Activated T-helper 2 cell treated with anti-CD3 and anti-CD28 coated beads, Interferon-gamma antibody, Interleukin-2, Interleukin-4, amounts not matched to agents 10 μg/mL and 5 μg/mL and 100 μg/mL, durations not matched to agents 14 hours and 24 hours and 36 hours (primary cell): Measurements from ENCODE around the gene MRGPRG. TPM values are rescaled to one million over a fixed set of nuclear protein-coding genes. Genes with fewer than 3 reads are reported as not detected.
"Not testable (repeated sequence)": the region's sequence is repeated elsewhere in the genome, so short reads cannot be mapped to it uniquely, and the experiment has no call there.

Experiments
- DNase-seq: peaks from one replicate; pipeline ENCODE4 v3.0.0; 2021; ENCODE audit warnings: low spot score
- H3K27ac Mint-ChIP-seq: one replicate; pipeline ENCODE4 v1.8.0; 2021; ENCODE audit warnings: mixed read lengths
- H3K27me3 Mint-ChIP-seq: one replicate; pipeline ENCODE4 v1.8.0; 2021; ENCODE audit warnings: low read depth, mixed read lengths
- H3K36me3 Mint-ChIP-seq: one replicate; pipeline ENCODE4 v1.8.0; 2021; ENCODE audit warnings: low read depth, mixed read lengths
- H3K4me1 Mint-ChIP-seq: one replicate; pipeline ENCODE4 v1.8.0; 2021; ENCODE audit warnings: low read depth, mixed read lengths
- H3K4me3 Mint-ChIP-seq: one replicate; pipeline ENCODE4 v1.8.0; 2021; ENCODE audit warnings: low read depth, mild to moderate bottlenecking, moderate library complexity, mixed read lengths
- H3K9me3 Mint-ChIP-seq: one replicate; pipeline ENCODE4 v1.8.0; 2021; ENCODE audit warnings: mixed read lengths
- intact Hi-C: fragments of 100-400 bp; cut with micrococcal nuclease; formaldehyde crosslinking; loops from one replicate; pipeline ENCODE4 v1.15.1; 2023
- total RNA-seq: library from RNA; stranded (reverse); gene quantifications from 2 replicates; pipeline ENCODE4 v1.2.3, GENCODE V29; 2022

The MRGPRG gene, protein sequence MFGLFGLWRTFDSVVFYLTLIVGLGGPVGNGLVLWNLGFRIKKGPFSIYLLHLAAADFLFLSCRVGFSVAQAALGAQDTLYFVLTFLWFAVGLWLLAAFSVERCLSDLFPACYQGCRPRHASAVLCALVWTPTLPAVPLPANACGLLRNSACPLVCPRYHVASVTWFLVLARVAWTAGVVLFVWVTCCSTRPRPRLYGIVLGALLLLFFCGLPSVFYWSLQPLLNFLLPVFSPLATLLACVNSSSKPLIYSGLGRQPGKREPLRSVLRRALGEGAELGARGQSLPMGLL
- total RNA-seq = not detected in 2 replicates

- no peak for DNase-seq
- intact Hi-C loops = loop anchor here (5.0 to 10.0 kb wide), 2 partner anchors 104 to 181 kb away; no protein-coding TSS in a partner anchor
- peaks cover 4% of the 10 kb centered on the region for H3K4me1 Mint-ChIP-seq
- no peak within 1 kb of the TSS for H3K4me3 Mint-ChIP-seq
- no peaks in the 10 kb centered on the region for H3K36me3 Mint-ChIP-seq
- H3K27ac Mint-ChIP-seq = no peak within 1 kb of the TSS
- H3K27me3 Mint-ChIP-seq = peaks cover 4% of the 10 kb centered on the region
- no peaks in the 10 kb centered on the region for H3K9me3 Mint-ChIP-seq
Measured at GRCh38 chr11:3218483-3219280, at the start of gene MRGPRG. Gene MRGPRG, minus strand, starts transcription at chr11:3218813. Its CDS starts 0 bp downstream, at chr11:3218813.

GRCh38 chr11:3262548-3262947 lies 43.9 kb upstream of the MRGPRG start:
- H3K9me3 Mint-ChIP-seq, H3K27ac Mint-ChIP-seq, H3K4me1 Mint-ChIP-seq, H3K36me3 Mint-ChIP-seq, H3K4me3 Mint-ChIP-seq, intact Hi-C loops, DNase-seq, H3K27me3 Mint-ChIP-seq: not testable (repeated sequence)

DNA sequence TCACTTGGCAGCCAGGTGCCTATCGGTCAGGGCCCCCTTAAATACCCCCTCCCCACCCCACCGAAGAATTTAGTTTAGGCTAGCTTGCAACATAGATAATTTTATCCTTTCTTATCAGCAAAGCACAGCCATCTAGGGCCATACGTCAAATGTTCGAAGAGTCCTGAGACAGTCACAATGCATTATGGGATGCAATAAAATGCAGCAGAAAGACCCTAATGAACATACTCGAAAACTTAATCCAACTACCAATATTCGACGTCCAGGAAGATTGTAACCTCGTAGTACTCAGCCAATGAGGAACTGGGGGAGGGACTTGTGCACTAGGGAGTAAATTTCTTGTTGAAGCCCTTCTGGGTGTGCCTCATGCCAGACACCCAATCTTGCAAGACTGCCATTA lies 43.2 kb upstream of the MRGPRG start:
- H3K9me3 Mint-ChIP-seq, H3K36me3 Mint-ChIP-seq, H3K27ac Mint-ChIP-seq, DNase-seq, H3K4me3 Mint-ChIP-seq, H3K27me3 Mint-ChIP-seq, H3K4me1 Mint-ChIP-seq, intact Hi-C loops: not testable (repeated sequence)

DNA sequence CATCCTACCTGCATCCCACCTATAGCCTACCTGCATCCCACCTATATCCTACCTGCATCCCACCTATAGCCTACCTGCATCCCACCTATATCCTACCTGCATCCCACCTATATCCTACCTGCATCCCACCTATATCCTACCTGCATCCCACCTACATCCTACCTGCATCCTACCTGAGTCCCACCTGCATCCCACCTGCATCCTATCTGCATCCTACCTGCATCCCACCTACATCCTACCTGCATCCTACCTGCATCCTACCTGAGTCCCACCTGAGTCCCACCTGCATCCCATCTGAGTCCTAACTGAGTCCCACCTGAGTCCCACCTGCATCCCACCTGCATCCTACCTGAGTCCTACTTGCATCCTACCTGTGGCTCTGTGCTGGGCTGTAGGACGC lies 38.9 kb upstream of the MRGPRG start:
- DNase-seq, intact Hi-C loops, H3K9me3 Mint-ChIP-seq, H3K27ac Mint-ChIP-seq, H3K36me3 Mint-ChIP-seq, H3K4me1 Mint-ChIP-seq, H3K4me3 Mint-ChIP-seq, H3K27me3 Mint-ChIP-seq: not testable (repeated sequence)

DNA sequence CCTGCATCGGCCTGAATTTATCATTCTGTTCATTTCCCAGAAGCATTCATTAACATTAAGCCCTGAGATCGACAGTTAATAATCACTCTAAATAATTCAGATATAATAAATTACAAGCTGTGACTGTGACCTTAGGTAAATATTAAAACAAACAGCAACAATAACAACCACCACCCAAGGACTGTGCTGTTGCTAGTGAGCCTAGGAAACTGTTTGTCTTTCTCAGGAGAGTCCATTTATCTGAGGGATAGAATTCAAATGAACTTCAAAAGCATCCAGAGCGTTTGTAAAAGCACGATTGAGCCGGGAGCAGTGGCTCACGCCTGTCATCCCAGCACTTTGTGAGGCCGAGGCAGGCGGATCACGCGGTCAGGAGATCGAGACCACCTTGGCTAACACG lies 36.6 kb upstream of the MRGPRG start:
- not testable (repeated sequence) for H3K9me3 Mint-ChIP-seq, H3K4me3 Mint-ChIP-seq

GRCh38 chr11:3254773-3255172 lies 36.2 kb upstream of the MRGPRG start:
- H3K36me3 Mint-ChIP-seq, H3K27ac Mint-ChIP-seq, H3K4me1 Mint-ChIP-seq, DNase-seq, intact Hi-C loops, H3K9me3 Mint-ChIP-seq, H3K27me3 Mint-ChIP-seq, H3K4me3 Mint-ChIP-seq: not testable (repeated sequence)

More for the DNA sequence above, 36.6 kb upstream of the MRGPRG start:
- DNase-seq, H3K27ac Mint-ChIP-seq, H3K27me3 Mint-ChIP-seq, H3K36me3 Mint-ChIP-seq, intact Hi-C loops, H3K4me1 Mint-ChIP-seq: not testable (repeated sequence)

GRCh38 chr11:3245071-3245470 lies 26.5 kb upstream of the MRGPRG start:
- peaks cover 3% of the 10 kb centered on the region for H3K27me3 Mint-ChIP-seq
- H3K4me3 Mint-ChIP-seq = no peak overlapping the region
- no peaks in the 10 kb centered on the region for H3K9me3 Mint-ChIP-seq
- H3K27ac Mint-ChIP-seq = no peak overlapping the region
- H3K4me1 Mint-ChIP-seq = no peaks in the 10 kb centered on the region
- DNase-seq = no peak
- no peaks in the 10 kb centered on the region for H3K36me3 Mint-ChIP-seq
- intact Hi-C loops = no loop called here

DNA sequence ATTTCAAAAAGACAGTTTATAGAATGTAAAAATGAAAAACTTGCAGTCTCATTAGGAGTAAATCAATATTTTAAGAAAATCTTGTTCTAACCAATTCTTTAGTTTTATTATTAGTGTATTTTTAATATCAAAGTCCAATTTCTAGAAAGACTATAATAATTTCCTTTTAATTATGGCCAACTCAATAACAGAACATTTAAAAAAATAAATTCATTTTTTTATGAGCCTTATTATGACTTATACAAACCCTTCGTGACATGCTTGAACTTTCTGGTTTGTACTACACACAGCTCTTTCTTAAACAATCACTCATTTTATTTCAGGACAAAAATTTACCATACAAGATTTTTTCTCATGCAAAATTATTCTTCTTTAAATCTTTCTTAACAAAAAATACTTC lies 25.3 kb upstream of the MRGPRG start:
- H3K4me1 Mint-ChIP-seq = no peaks in the 10 kb centered on the region
- no peak overlapping the region for H3K4me3 Mint-ChIP-seq
- peaks cover 3% of the 10 kb centered on the region for H3K27me3 Mint-ChIP-seq
- intact Hi-C loops = no loop called here
- H3K27ac Mint-ChIP-seq = no peak overlapping the region
- H3K9me3 Mint-ChIP-seq = no peaks in the 10 kb centered on the region
- H3K36me3 Mint-ChIP-seq = no peaks in the 10 kb centered on the region
- no peak for DNase-seq

- H3K36me3 Mint-ChIP-seq = no peaks in the 10 kb centered on the region
- H3K9me3 Mint-ChIP-seq = no peaks in the 10 kb centered on the region
- no peak for DNase-seq
- peaks cover 13% of the 10 kb centered on the region for H3K27me3 Mint-ChIP-seq
- H3K4me1 Mint-ChIP-seq = no peaks in the 10 kb centered on the region
- intact Hi-C loops = no loop called here
- no peak overlapping the region for H3K4me3 Mint-ChIP-seq
- no peak overlapping the region for H3K27ac Mint-ChIP-seq
Measured at GRCh38 chr11:3237119-3237518, 18.5 kb upstream of the MRGPRG start.

GRCh38 chr11:3234846-3235245 lies 16.2 kb upstream of the MRGPRG start:
- Mint-ChIP-seq H3K36me3 (no peaks in the 10 kb centered on the region), H3K4me3 (no peak overlapping the region), H3K4me1 (no peaks in the 10 kb centered on the region), H3K9me3 (no peaks in the 10 kb centered on the region), H3K27ac (no peak overlapping the region), H3K27me3 (peaks cover 13% of the 10 kb centered on the region)
- intact Hi-C loops = no loop called here
- DNase-seq = no peak

DNA sequence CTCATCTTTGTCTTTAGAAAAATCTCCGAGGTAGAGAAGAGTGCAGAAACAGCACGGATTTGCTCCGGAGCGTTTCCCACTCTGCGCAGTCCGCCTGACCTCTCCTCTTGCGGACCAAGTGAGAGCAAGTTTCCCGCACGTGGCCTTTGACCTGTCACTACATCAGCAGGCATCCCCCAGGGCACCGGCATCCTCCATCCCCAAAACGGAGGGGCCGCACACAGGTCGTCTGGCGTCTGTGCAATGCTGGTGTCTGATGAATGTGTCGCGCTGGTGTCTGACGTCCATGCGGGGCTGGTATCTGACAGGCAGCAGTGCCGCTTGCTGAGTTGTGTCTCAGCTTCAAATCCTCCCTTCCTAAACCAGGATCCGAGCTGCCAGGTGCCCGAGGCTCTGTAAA lies 14.3 kb upstream of the MRGPRG start:
- Mint-ChIP-seq H3K4me3 (no peak overlapping the region), H3K4me1 (no peaks in the 10 kb centered on the region), H3K27me3 (peaks cover 13% of the 10 kb centered on the region), H3K27ac (no peak overlapping the region), H3K9me3 (no peaks in the 10 kb centered on the region), H3K36me3 (no peaks in the 10 kb centered on the region)
- intact Hi-C loops = no loop called here
- no peak for DNase-seq

GRCh38 chr11:3231851-3232744 lies 13.5 kb upstream of the MRGPRG start, which contains the start of gene MRGPRE:
Gene MRGPRE, minus strand, starts transcription at chr11:3232417. Its CDS starts 3,618 bp downstream, at chr11:3228799.
- no peaks in the 10 kb centered on the region for H3K4me1 Mint-ChIP-seq
- peaks cover 13% of the 10 kb centered on the region for H3K27me3 Mint-ChIP-seq
- no peaks in the 10 kb centered on the region for H3K9me3 Mint-ChIP-seq
- intact Hi-C loops = no loop called here
- no peaks in the 10 kb centered on the region for H3K36me3 Mint-ChIP-seq
- no peak for DNase-seq
- H3K27ac Mint-ChIP-seq = no peak within 1 kb of the TSS
- no peak within 1 kb of the TSS for H3K4me3 Mint-ChIP-seq

DNA sequence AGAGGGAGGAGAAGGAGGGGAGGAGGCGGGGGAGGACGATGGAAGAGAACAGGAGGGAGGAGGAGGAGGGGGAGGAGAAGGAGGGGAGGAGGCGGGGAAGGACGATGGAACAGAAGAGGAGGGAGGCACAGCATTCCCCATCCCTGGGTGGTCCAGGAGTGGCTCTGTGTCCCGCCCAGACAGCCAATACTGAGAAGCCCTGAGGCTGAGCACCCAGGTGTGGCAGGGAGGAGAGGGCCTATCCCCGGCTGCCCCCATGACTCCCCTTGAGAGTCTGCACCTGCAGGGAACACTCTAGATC lies 12.9 kb upstream of the MRGPRG start:
- no peak for DNase-seq
- intact Hi-C loops = no loop called here
- Mint-ChIP-seq H3K36me3 (no peaks in the 10 kb centered on the region), H3K27me3 (peaks cover 12% of the 10 kb centered on the region), H3K27ac (no peak overlapping the region), H3K4me1 (no peaks in the 10 kb centered on the region), H3K4me3 (no peak overlapping the region), H3K9me3 (no peaks in the 10 kb centered on the region)
